Endothelial cell of umbilical vein (primary cell): ENCODE data around the gene HOXB3. TPM values are rescaled to one million over a fixed set of nuclear protein-coding genes. Genes with fewer than 3 reads are reported as not detected.

ENCODE experiments used
- BruUV-seq: library from RNA; stranded (reverse); fragments of 400-500 nt; replicated peaks from 2 replicates; lab custom pipeline; 2021; lab: Mats Ljungman, UMichigan
- CTCF ChIA-PET: fragments of 300-600, 350-600 bp; sonication (Branson Sonifier 250); formaldehyde crosslinking; loops from one replicate; lab custom pipeline; 2021; ENCODE audit warnings: antibody characterized with exemption, inconsistent platforms; lab: Charles Lee
- POLR2A ChIA-PET: fragments of 300-600, 350-600 bp; sonication (Branson Sonifier 250); formaldehyde crosslinking; loops from one replicate; lab custom pipeline; 2021; ENCODE audit warnings: antibody characterized with exemption, inconsistent platforms; lab: Charles Lee
- DNase-seq: peaks from one replicate; pipeline ENCODE4 v3.0.0-alpha.2; 2011; ENCODE audit warnings: low read depth, low spot score
- FAIRE-seq: peaks from 2 replicates; lab custom pipeline; 2011; peaks lifted over from hg19 to GRCh38; lab: Jason Lieb, UNC
- H2AFZ ChIP-seq: 2 replicates; pipeline ENCODE4 v1.6.0; 2012; ENCODE audit warnings: low read depth, low read length, control low read depth, inconsistent platforms
- H3K27ac ChIP-seq: 2 replicates; pipeline ENCODE4 v1.5.1; 2011; ENCODE audit warnings: low read depth, mild to moderate bottlenecking, control low read depth, low read length, moderate library complexity; ENCODE audit not compliant: insufficient read depth
- H3K27me3 ChIP-seq, 2 experiments: 2 replicates each; pipeline versions ENCODE4 v1.6.0 to v1.6.1; 2011; ENCODE audit warnings: low read length in 2 of 2, mixed read lengths in 1 of 2; ENCODE audit not compliant: control insufficient read depth in 2 of 2, insufficient read depth in 2 of 2
- H3K36me3 ChIP-seq, 2 experiments: 2 replicates in 1 of 2; 3 replicates in 1 of 2; pipeline ENCODE4 v1.5.1; 2011; ENCODE audit warnings: low read length in 2 of 2, mild to moderate bottlenecking in 1 of 2, moderate library complexity in 1 of 2; ENCODE audit not compliant: control insufficient read depth in 2 of 2, insufficient read depth in 2 of 2; ENCODE audit errors: extremely low read depth in 1 of 2
- H3K4me1 ChIP-seq: 3 replicates; pipeline ENCODE4 v1.5.1; 2011; ENCODE audit warnings: mild to moderate bottlenecking, low read length; ENCODE audit not compliant: control insufficient read depth, insufficient read depth; ENCODE audit errors: extremely low read depth
- H3K4me2 ChIP-seq: 2 replicates; pipeline ENCODE4 v1.6.1; 2011; ENCODE audit warnings: low read length, control low read depth, mixed read lengths; ENCODE audit not compliant: insufficient read depth
- H3K4me3 ChIP-seq, 3 experiments: fragments of 200-600 bp in 1 of 3; sonication (generic), shearing (Covaris generic) in 1 of 3; replicated peaks in 1 of 3; 2 replicates each; pipeline ENCODE4 v1.5.1; 2011 to 2016; ENCODE audit warnings: control low read depth in 3 of 3, low read length in 3 of 3, mild to moderate bottlenecking in 2 of 3, inconsistent platforms in 1 of 3, low read depth in 1 of 3, moderate library complexity in 1 of 3; ENCODE audit not compliant: insufficient read depth in 1 of 3
- H3K79me2 ChIP-seq: 2 replicates; pipeline ENCODE4 v1.6.0; 2012; ENCODE audit warnings: low read length, inconsistent platforms; ENCODE audit not compliant: control insufficient read depth, insufficient read depth
- H3K9ac ChIP-seq: replicated peaks from 2 replicates; pipeline ENCODE3; 2011; ENCODE audit warnings: low read length, control low read depth; ENCODE audit not compliant: insufficient read depth; ENCODE audit errors: extremely low read depth
- H3K9me1 ChIP-seq: replicated peaks from 3 replicates; pipeline ENCODE4 v1.6.0; 2011; ENCODE audit warnings: mild to moderate bottlenecking, low read length; ENCODE audit not compliant: control insufficient read depth, insufficient read depth; ENCODE audit errors: extremely low read depth
- H3K9me3 ChIP-seq: replicated peaks from 2 replicates; pipeline ENCODE4 v1.5.1; 2012; ENCODE audit warnings: low read length, inconsistent platforms; ENCODE audit not compliant: control insufficient read depth, insufficient read depth
- H4K20me1 ChIP-seq: replicated peaks from 2 replicates; pipeline ENCODE3; 2011; ENCODE audit warnings: mild to moderate bottlenecking, low read length; ENCODE audit not compliant: control insufficient read depth, insufficient read depth; ENCODE audit errors: extremely low read depth
- EZH2 ChIP-seq: IDR thresholded peaks from 2 replicates; pipeline ENCODE4 v1.6.1; 2012; ENCODE audit warnings: borderline replicate concordance, low read depth, mild to moderate bottlenecking, moderate library complexity, low read length, inconsistent platforms; ENCODE audit not compliant: severe bottlenecking
- FOS ChIP-seq: IDR thresholded peaks from 2 replicates; pipeline ENCODE4 v1.6.1; 2011; ENCODE audit warnings: mild to moderate bottlenecking, low read length, moderate library complexity, borderline replicate concordance; ENCODE audit not compliant: insufficient read depth
- GATA2 ChIP-seq: IDR thresholded peaks from 2 replicates; pipeline ENCODE4 v1.7.0; 2011; ENCODE audit warnings: low read depth, mild to moderate bottlenecking, moderate library complexity, mixed read lengths, low read length; ENCODE audit not compliant: insufficient read length, insufficient read depth
- JUN ChIP-seq: IDR thresholded peaks from 2 replicates; pipeline ENCODE4 v1.6.1; 2011; ENCODE audit warnings: borderline replicate concordance, low read depth; ENCODE audit not compliant: insufficient read length, insufficient read depth
- MYC ChIP-seq: IDR thresholded peaks from one replicate; pipeline ENCODE4 v1.6.1; 2011; ENCODE audit warnings: mild to moderate bottlenecking, low read depth, low read length
- POLR2A ChIP-seq: IDR thresholded peaks from 2 replicates; pipeline ENCODE4 v1.6.1; 2012; ENCODE audit warnings: low read depth, mild to moderate bottlenecking, control low read depth, low read length
- POLR2AphosphoS5 ChIP-seq: IDR thresholded peaks from 2 replicates; pipeline ENCODE4 v1.6.1; 2012; ENCODE audit warnings: low read depth, mild to moderate bottlenecking, control low read depth, low read length, moderate library complexity; ENCODE audit not compliant: insufficient read depth
- dilution Hi-C: fragments of 300-500 bp; cut with MboI; formaldehyde crosslinking; loops from one replicate; pipeline ENCODE4 v1.15.0; 2019; ENCODE audit warnings: low sequenced_read_pairs; ENCODE audit not compliant: extremely low pct_ligation_motif_present
- intact Hi-C: fragments of 100-400 bp; cut with micrococcal nuclease; formaldehyde crosslinking; loops from one replicate; pipeline ENCODE4 v1.10.0; 2022
- polyA plus RNA-seq, 4 experiments: library from polyadenylated mRNA; depleted of rRNA in 3 of 4; stranded (reverse) in 3 of 4; unstranded in 1 of 4; fragments of >200 nt; gene quantifications; 2 replicates each; pipeline versions ENCODE4 v1.2.1 to v1.2.3, GENCODE V29; 2011 to 2012; ENCODE audit warnings: missing spikeins in 1 of 4
- total RNA-seq: library from RNA; stranded (reverse); gene quantifications from 2 replicates; pipeline ENCODE4 v1.2.3, GENCODE V29; 2021
- TF ChIP-seq, protein P1 (sequence below), 2 donors: IDR thresholded peaks; 1 replicate in 1 of 2; 2 replicates in 1 of 2; pipeline ENCODE4 v1.5.1; 2011; ENCODE audit warnings: low read length in 2 of 2, mild to moderate bottlenecking in 2 of 2, moderate library complexity in 2 of 2, control low read depth in 1 of 2, inconsistent platforms in 1 of 2, low read depth in 1 of 2; ENCODE audit not compliant: insufficient read depth in 1 of 2; ENCODE audit errors: extremely low read depth in 1 of 2
- TF ChIP-seq, protein P2 (sequence below): IDR thresholded peaks from 2 replicates; pipeline ENCODE4 v1.6.1; 2011; ENCODE audit not compliant: insufficient read depth, insufficient read length

The HOXB3 gene
- total and polyA plus RNA-seq, 2 donors (not counting 3 experiments of a cell fraction or from before 2014, with no cell fraction given) = 29.6 to 56.6 TPM

DNA sequence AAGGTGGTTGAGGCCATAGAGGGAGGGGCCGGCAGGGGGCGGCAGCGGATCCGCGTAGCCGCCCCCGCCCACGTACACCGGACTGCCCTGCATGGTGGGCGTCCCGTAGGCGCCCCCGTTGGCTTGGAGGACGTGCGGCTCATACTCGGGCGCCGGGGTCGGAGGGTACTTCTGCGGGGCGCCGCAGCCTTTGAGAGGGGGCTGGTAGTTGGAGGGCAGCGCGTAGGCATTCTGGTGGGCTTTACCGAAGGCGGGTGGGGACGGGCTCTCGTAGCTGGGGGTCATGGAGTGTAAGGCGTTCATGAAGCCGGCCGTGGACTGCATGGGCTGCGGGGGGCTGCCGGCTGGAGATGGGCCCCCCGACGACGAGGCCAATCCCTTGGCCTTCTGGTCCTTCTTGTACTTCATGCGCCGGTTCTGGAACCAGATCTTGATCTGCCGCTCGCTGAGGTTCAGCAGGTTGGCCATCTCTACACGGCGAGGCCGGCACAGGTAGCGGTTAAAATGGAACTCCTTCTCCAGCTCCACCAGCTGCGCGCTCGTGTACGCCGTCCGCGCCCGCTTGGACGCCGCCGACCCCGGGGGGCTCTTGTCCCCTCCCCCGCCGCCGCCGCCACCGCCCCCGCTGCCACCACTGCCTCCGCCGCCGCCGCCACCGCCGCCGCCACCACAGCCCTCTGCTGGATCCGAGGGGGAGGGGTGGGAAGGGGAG lies 39.4 kb downstream of the HOXB3 start:
- no peak overlapping the region for H3K9ac ChIP-seq
- FAIRE-seq (no peak), DNase-seq (no peak)
- POLR2A ChIA-PET = no interaction called here
- no peaks in the 10 kb centered on the region for H3K27me3 ChIP-seq
- intact Hi-C loops (no loop called here), dilution Hi-C loops (no loop called here)
- H3K9me3 ChIP-seq = no peaks in the 10 kb centered on the region
- no peak overlapping the region for H3K4me3 ChIP-seq
- H3K9me1 ChIP-seq = no peaks in the 10 kb centered on the region
- H3K4me2 ChIP-seq = no peak overlapping the region
- no peak overlapping the region for H3K27ac ChIP-seq
- no peak overlapping the region for H2AFZ ChIP-seq
- peaks cover 45% of the 10 kb centered on the region for H3K79me2 ChIP-seq
- TF ChIP-seq, protein P1, sequence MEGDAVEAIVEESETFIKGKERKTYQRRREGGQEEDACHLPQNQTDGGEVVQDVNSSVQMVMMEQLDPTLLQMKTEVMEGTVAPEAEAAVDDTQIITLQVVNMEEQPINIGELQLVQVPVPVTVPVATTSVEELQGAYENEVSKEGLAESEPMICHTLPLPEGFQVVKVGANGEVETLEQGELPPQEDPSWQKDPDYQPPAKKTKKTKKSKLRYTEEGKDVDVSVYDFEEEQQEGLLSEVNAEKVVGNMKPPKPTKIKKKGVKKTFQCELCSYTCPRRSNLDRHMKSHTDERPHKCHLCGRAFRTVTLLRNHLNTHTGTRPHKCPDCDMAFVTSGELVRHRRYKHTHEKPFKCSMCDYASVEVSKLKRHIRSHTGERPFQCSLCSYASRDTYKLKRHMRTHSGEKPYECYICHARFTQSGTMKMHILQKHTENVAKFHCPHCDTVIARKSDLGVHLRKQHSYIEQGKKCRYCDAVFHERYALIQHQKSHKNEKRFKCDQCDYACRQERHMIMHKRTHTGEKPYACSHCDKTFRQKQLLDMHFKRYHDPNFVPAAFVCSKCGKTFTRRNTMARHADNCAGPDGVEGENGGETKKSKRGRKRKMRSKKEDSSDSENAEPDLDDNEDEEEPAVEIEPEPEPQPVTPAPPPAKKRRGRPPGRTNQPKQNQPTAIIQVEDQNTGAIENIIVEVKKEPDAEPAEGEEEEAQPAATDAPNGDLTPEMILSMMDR (IDR thresholded peaks at IDR 0.05; ENCODE audit: extremely low read depth in 1 of 2, insufficient read depth in 1 of 2, low read depth in 1 of 2, low read length in 2 of 2) = peak; percentile 7 to 20
- no peak for TF ChIP-seq POLR2A
- H3K4me1 ChIP-seq = peaks cover 37% of the 10 kb centered on the region
- CTCF ChIA-PET = no interaction called here
- H4K20me1 ChIP-seq = no peaks in the 10 kb centered on the region
- no TSS peak for BruUV-seq
- H3K36me3 ChIP-seq = peaks cover 10 to 14% of the 10 kb centered on the region in 2 experiments

DNA sequence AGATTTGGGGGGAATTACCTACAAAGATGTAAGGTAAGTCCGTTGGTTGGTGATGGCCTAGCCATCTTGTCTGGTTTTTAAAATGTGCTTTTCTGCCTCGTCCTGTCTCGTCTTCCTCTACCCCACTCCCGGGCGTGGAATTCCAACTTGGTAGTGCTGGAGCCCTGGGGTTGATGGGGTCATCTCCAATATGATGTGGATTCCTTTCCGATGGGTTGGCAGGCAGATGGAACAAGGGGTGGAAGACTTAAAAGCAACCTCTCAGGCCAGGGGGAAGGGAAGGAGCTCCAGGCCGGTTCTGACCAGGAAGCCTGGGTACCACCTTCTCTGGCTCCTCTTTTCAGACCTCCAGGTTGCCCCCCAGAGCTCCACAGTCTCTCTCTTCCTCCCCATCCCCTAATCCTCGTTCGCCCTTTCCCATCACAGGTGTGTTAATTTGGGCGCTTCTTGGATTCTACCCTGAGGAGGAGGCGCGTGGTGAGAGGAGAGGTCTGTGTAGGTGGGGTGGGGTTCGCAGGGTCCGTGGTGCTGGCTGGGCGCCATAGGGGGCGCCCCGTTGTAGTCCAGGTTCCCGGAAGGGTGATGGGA lies 40.0 kb downstream of the HOXB3 start:
- dilution Hi-C loops (no loop called here), intact Hi-C loops (loop anchor here (2.0 kb wide), 1 partner anchor 13 kb away; no protein-coding TSS in a partner anchor)
- Histone ChIP-seq H3K4me1 (peaks cover 43% of the 10 kb centered on the region), H3K9me1 (no peaks in the 10 kb centered on the region), H2AFZ (no peak overlapping the region), H3K4me2 (no peak overlapping the region), H4K20me1 (no peaks in the 10 kb centered on the region), H3K4me3 (no peak overlapping the region), H3K36me3 (peaks cover 10 to 14% of the 10 kb centered on the region in 2 experiments), H3K27me3 (no peaks in the 10 kb centered on the region), H3K79me2 (peaks cover 50% of the 10 kb centered on the region), H3K9ac (no peak overlapping the region), H3K9me3 (no peaks in the 10 kb centered on the region), H3K27ac (no peak overlapping the region)
- TSS peak; percentile 12 for BruUV-seq
- no peak for DNase-seq
- FAIRE-seq = no peak
- POLR2A ChIA-PET = no interaction called here
- CTCF ChIA-PET = interaction anchor here (3.8 kb wide), 1 partner anchor 19 kb away, joined by 28 read pairs; no protein-coding TSS in a partner anchor
- TF ChIP-seq, protein P2, sequence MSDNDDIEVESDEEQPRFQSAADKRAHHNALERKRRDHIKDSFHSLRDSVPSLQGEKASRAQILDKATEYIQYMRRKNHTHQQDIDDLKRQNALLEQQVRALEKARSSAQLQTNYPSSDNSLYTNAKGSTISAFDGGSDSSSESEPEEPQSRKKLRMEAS = no peak
- TF ChIP-seq, protein P1 (IDR thresholded peaks at IDR 0.05; ENCODE audit: extremely low read depth in 1 of 2, insufficient read depth in 1 of 2, low read depth in 1 of 2, low read length in 2 of 2) = no peak
- TF ChIP-seq EZH2 (no peak), FOS (no peak), POLR2A (no peak), POLR2AphosphoS5 (no peak), MYC (no peak), GATA2 (no peak), JUN (no peak)
